Measurements from ENCODE around the gene SAPCD2. TPM values are rescaled to one million over a fixed set of nuclear protein-coding genes. Genes with fewer than 3 reads are reported as not detected.

Gene SAPCD2
- polyA plus RNA-seq, 5 donors = 8.9 to 13.7 (median 10.3) TPM

DNA sequence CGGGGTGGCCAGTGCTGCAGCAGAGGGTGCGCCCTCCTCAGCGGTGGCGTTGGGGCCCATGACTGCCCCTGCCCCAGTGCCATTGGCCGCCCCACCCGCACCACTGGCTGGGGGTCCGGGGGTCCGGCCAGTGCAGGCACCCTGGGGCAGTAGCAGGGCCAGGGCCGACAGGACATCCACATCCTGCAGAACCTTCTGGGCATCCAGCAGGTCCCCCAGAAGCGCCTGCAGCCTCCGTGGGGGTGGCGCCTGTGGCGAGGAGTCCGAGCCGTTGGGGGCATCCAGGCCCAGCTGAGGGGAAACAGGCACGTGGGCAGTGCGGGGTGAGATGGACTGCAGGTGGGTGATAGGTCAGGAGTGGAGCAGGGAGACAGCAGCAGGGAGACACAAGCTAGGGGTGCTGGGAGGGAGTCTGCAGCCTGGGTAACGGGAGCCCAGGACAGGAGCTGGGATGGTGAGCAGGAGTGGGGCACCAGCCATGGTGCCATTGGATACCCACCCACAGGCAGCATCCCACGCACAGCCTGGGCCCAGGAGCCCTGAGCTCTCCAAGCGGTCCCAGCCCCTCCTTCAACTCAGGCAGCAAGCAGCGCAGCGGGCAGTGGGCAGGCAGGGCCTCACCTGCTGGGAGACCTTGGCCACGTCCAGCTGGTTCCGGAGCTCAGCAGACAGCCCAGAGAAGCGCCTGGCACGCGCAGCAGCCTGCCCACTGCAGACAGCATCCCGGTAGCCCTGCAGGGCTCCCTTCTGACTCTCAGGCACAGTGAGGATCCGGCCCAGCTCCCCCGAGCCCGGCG, 49.4 kb downstream of the SAPCD2 start:
- DNase-seq = no peak

DNA sequence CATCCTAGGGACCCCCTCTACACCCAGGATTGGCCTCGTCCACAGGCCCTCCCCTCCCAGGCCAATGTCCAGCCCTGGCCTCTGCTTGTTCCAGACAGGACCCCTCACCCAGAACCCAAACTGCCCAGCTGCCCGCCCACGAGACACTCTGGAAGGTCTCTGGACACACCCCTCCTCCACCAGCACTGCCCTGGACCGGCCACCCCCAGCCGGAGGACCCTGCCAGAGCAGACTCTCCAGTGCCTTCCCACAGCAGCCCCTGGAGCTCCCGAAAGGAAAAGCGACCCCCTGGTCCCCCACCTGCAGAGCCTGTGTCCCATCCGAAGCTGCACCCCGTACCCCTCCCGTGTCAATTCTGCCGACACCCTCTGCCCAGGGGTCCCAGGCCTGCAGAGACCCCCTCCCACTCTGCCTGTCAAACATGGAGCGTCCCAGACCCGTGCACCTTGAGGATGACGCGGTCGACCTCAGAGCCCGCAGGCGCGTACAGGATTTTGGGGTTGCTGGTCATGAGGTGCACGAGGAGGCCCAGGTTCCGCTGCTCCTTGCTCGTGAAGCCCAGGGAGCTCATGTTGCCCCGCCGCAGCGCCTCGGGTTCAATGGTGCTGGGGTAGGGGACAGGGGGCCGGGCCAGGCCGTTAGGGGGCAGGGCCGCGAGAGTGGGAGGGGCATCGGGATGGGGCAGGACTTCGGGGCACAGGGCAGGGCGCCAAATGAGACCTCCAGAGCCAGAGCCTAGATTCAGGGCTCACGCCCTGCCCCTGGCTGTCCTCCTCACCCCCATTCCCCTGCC, 50.3 kb downstream of the SAPCD2 start:
- no peak for DNase-seq

DNA sequence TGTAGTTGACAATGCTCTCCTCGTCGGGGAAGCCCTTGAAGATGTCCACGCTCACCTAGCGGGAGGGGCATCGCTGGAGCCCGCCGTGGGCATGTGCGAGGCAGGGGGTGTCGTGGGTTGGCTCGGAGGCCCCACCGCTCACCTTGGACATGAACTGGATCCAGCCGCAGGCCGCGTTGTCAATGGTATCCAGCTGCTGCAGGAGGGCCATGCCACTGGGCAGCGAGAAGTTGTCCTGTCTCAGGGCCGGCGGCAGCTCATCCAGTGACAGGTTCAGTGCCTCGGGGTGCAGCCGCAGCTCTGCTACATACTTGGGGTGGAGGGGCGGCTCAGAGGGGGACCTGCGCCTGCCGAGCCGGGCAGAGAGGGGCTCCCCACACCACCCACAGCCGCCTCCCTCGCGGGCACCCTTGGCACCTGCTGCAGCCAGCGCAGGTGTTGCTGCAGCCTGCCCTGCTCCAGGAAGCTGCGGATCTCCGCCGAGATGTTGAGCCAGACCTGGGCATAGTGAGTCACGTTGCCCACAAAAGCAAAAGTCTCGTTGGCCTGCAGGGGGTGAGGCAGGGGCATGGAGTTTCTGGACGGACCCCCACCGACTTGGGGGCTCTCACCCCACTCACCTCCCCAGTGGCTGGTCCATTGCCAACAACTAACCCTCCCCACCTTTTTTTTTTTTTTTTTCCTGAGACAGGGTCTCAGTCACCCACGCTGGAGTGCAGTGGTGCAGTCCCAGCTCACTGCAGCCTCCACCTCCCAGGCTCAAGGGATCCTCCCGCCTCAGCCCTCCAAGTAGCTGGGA, 51.4 kb downstream of the SAPCD2 start:
- DNase-seq = no peak

DNA sequence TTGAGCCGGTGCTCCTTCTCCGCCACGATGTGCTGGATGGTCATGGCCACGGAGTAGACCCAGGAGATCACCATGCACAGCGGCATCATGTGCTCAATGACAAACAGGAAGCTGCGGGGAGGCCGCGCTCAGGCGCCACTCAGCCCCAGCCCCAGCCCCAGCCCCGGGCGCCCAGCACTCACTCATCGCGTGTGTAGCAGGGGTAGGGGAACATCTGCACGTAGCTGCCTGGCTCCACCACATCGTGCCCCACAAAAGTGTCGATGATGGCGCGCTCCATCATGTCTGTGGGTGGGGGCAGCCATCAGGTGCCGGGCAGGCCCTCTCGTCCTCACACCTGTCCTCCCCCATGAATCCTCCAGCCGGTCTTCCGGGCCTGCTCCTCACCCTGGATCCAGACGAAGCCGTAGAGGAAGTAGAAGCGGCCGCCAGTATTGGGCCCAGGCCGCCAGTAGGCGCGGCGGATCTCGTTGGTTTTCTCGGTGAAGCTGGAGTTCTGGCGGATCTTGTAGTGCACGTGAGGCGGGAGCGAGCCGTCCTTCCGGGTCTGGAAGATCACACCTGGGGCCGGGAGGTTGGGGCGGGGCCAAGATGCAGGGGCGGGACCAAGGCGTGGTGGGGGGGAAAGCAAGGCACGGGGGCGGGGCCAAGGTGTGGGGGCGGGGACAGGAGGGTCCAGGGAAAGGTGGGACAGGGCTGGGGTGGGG, 52.4 kb downstream of the SAPCD2 start:
- no peak for DNase-seq

- no peak for DNase-seq
These were observed 53.3 kb downstream of the SAPCD2 start for GRCh38 chr9:137017071-137017470.

DNA sequence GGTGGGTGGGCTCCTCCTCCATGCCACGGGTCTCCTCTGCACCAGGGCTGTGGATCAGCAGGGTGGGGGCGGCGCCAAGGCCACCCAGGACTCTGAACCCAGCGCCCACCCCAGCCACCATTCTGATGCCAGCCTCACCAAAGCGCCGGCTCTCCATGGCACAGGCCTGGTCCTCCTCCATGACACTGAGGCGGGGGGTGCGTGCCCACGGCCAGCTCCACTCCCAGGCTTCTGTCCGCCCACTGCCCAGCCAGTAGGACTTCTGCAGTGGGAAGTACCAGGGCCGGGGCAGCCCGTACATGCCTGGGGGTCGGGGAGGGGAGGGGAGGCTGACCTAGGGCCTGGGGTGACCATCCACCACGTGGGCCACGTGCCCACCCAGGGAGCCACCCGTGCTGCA, 53.9 kb downstream of the SAPCD2 start:
- DNase-seq = no peak

- DNase-seq = no peak
These were observed 54.4 kb downstream of the SAPCD2 start for GRCh38 chr9:137015976-137016375.

- DNase-seq = no peak
These were observed 54.8 kb downstream of the SAPCD2 start for GRCh38 chr9:137015540-137015930.

GRCh38 chr9:137014776-137015539, 55.4 kb downstream of the SAPCD2 start:
- no peak for DNase-seq

GRCh38 chr9:137014166-137014565, 56.2 kb downstream of the SAPCD2 start:
- DNase-seq = no peak

DNA sequence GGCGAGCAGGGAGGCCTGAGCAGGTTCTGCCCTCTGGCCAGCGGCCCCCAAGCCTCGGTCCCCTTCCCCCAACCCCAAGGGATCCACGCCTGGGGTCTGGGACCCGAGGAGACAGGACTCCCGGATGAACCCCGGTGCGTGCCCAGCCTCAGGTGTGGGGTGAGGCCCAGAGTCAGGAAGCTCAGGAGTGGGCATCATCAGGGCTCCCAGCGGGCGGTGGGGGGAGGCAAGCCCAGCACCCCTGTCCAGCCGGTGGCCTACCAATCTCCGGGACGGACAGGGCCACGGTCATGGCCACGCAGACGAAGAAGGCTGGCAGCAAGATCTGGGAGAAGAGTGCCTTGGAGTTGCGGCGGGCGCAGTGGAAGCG, 56.8 kb downstream of the SAPCD2 start:
- DNase-seq = no peak

DNA sequence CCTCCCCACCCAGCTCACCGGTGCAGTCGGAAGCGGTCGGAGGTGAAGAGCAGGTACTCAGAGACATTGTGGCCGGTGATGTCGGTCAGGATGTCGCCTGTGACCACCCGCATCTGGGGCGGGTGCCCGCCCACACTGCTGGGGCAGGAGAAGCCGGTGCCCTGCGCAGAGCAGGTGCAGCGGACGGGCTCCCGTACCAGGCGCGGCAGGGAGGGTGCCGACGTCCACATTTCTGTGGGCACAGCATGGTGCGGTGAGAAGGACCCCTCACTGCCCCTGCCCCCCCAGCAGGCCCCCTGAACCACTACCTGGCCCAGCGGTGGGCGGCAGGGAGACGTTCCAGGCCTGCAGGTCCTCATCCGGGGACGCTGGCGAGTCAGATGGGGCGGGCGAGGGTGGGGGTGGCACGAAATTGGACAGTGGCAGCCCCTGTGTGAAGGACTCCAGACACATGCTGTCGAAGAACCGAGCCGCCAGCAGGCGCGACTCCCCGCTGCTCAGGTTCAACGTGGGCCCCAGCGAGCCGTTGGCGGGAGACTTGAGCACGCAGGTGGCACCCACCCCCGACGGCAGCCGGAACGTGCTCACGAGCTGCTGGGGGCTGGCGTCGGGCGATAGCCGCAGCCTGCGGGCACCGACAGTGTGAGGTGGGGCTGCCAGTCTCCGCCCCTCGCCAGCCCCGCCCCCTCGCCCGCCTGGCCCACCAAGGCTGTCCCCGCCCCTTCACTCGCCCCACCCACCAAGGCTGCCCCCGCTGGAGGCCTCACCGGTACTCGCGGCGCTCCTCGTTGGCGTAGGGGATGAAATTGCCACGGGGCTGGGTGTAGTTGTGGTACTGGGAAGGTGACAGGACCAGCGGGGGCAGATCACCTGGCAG, 57.4 kb downstream of the SAPCD2 start:
- DNase-seq = no peak

Other genes with a start within 250 kb of the SAPCD2 start
- 1 to 10 TPM in 3 of 5 donors, under 1 TPM in 2; 0.56 to 1.9 (median 1.1) TPM for gene AJM1, start 228.1 kb downstream of the SAPCD2 start, polyA plus RNA-seq (ENCODE audit: insufficient read depth in 1 of 5, insufficient read length in 5 of 5, low replicate concordance in 1 of 5)
- gene PHPT1, start 221.1 kb downstream of the SAPCD2 start, polyA plus RNA-seq (ENCODE audit: insufficient read depth in 1 of 5, insufficient read length in 5 of 5, low replicate concordance in 1 of 5) = 100 to 1,000 TPM in 1 of 5 donors, 10 to 100 TPM in 4; 57.7 to 161 (median 84.7) TPM
- 1 to 10 TPM; 4.5 to 9.5 (median 6.7) TPM for gene MAMDC4, start 218.2 kb downstream of the SAPCD2 start, polyA plus RNA-seq (ENCODE audit: insufficient read depth in 1 of 5, insufficient read length in 5 of 5, low replicate concordance in 1 of 5)
- 100 to 1,000 TPM; 326 to 525 (median 367) TPM for gene EDF1, start 204.2 kb downstream of the SAPCD2 start, polyA plus RNA-seq (ENCODE audit: insufficient read depth in 1 of 5, insufficient read length in 5 of 5, low replicate concordance in 1 of 5)
- gene TRAF2, start 184.0 kb downstream of the SAPCD2 start, polyA plus RNA-seq (ENCODE audit: insufficient read depth in 1 of 5, insufficient read length in 5 of 5, low replicate concordance in 1 of 5) = 10 to 100 TPM; 10.8 to 16.5 (median 13.9) TPM
- gene FBXW5, start 125.8 kb downstream of the SAPCD2 start, polyA plus RNA-seq (ENCODE audit: insufficient read depth in 1 of 5, insufficient read length in 5 of 5, low replicate concordance in 1 of 5) = 10 to 100 TPM; 28.1 to 74.7 (median 42.7) TPM
- gene C8G, start 125.3 kb downstream of the SAPCD2 start, polyA plus RNA-seq (ENCODE audit: insufficient read depth in 1 of 5, insufficient read length in 5 of 5, low replicate concordance in 1 of 5) = under 1 TPM in 4 of 5 donors, not detected in 1; 0.33 to 0.78 (median 0.41) TPM
- gene LCN12, start 118.3 kb downstream of the SAPCD2 start, polyA plus RNA-seq (ENCODE audit: insufficient read depth in 1 of 5, insufficient read length in 5 of 5, low replicate concordance in 1 of 5) = 10 to 100 TPM in 3 of 5 donors, 1 to 10 TPM in 2; 9.1 to 25.3 (median 21.1) TPM
- 10 to 100 TPM; 21.1 to 66.2 (median 29.6) TPM for gene PTGDS, start 93.1 kb downstream of the SAPCD2 start, polyA plus RNA-seq (ENCODE audit: insufficient read depth in 1 of 5, insufficient read length in 5 of 5, low replicate concordance in 1 of 5)
- gene LCNL1, start 87.6 kb downstream of the SAPCD2 start, polyA plus RNA-seq (ENCODE audit: insufficient read depth in 1 of 5, insufficient read length in 5 of 5, low replicate concordance in 1 of 5) = 1 to 10 TPM in 2 of 5 donors, under 1 TPM in 3; 0.59 to 1.9 (median 0.89) TPM
- 10 to 100 TPM; 26.2 to 57.5 (median 36.8) TPM for gene PAXX, start 78.1 kb downstream of the SAPCD2 start, polyA plus RNA-seq (ENCODE audit: insufficient read depth in 1 of 5, insufficient read length in 5 of 5, low replicate concordance in 1 of 5)
- gene CLIC3, start 74.0 kb downstream of the SAPCD2 start, polyA plus RNA-seq (ENCODE audit: insufficient read depth in 1 of 5, insufficient read length in 5 of 5, low replicate concordance in 1 of 5) = 10 to 100 TPM; 25.9 to 74.3 (median 43.8) TPM
- 10 to 100 TPM; 16.0 to 35.7 (median 21.0) TPM for gene ABCA2, start 42.3 kb downstream of the SAPCD2 start, polyA plus RNA-seq (ENCODE audit: insufficient read depth in 1 of 5, insufficient read length in 5 of 5, low replicate concordance in 1 of 5)
- under 1 TPM in 1 of 5 donors, not detected in 4; 0.08 TPM for gene FUT7, start 38.5 kb downstream of the SAPCD2 start, polyA plus RNA-seq (ENCODE audit: insufficient read depth in 1 of 5, insufficient read length in 5 of 5, low replicate concordance in 1 of 5)
- 10 to 100 TPM; 20.6 to 61.5 (median 33.8) TPM for gene NPDC1, start 24.4 kb downstream of the SAPCD2 start, polyA plus RNA-seq (ENCODE audit: insufficient read depth in 1 of 5, insufficient read length in 5 of 5, low replicate concordance in 1 of 5)
- gene ENTPD2, start 16.5 kb downstream of the SAPCD2 start, polyA plus RNA-seq (ENCODE audit: insufficient read depth in 1 of 5, insufficient read length in 5 of 5, low replicate concordance in 1 of 5) = 1 to 10 TPM; 2.0 to 5.4 (median 3.2) TPM
- 1 to 10 TPM; 4.6 to 8.4 (median 5.6) TPM for gene UAP1L1, start 7.0 kb upstream of the SAPCD2 start, polyA plus RNA-seq (ENCODE audit: insufficient read depth in 1 of 5, insufficient read length in 5 of 5, low replicate concordance in 1 of 5)
- 10 to 100 TPM; 50.7 to 68.6 (median 60.1) TPM for gene MAN1B1, start 16.4 kb upstream of the SAPCD2 start, polyA plus RNA-seq (ENCODE audit: insufficient read depth in 1 of 5, insufficient read length in 5 of 5, low replicate concordance in 1 of 5)
- 10 to 100 TPM; 27.2 to 50.4 (median 48.6) TPM for gene DPP7, start 44.2 kb upstream of the SAPCD2 start, polyA plus RNA-seq (ENCODE audit: insufficient read depth in 1 of 5, insufficient read length in 5 of 5, low replicate concordance in 1 of 5)
- under 1 TPM; 0.12 to 0.51 (median 0.23) TPM for gene GRIN1, start 68.6 kb upstream of the SAPCD2 start, polyA plus RNA-seq (ENCODE audit: insufficient read depth in 1 of 5, insufficient read length in 5 of 5, low replicate concordance in 1 of 5)
- under 1 TPM in 4 of 5 donors, not detected in 1; 0.23 to 0.49 (median 0.37) TPM for gene LRRC26, start 99.5 kb upstream of the SAPCD2 start, polyA plus RNA-seq (ENCODE audit: insufficient read depth in 1 of 5, insufficient read length in 5 of 5, low replicate concordance in 1 of 5)
- not detected for gene TMEM210, start 101.5 kb upstream of the SAPCD2 start, polyA plus RNA-seq (ENCODE audit: insufficient read depth in 1 of 5, insufficient read length in 5 of 5, low replicate concordance in 1 of 5)
- gene ANAPC2, start 118.0 kb upstream of the SAPCD2 start, polyA plus RNA-seq (ENCODE audit: insufficient read depth in 1 of 5, insufficient read length in 5 of 5, low replicate concordance in 1 of 5) = 10 to 100 TPM; 34.4 to 53.0 (median 44.4) TPM
- gene SSNA1, start 118.1 kb upstream of the SAPCD2 start, polyA plus RNA-seq (ENCODE audit: insufficient read depth in 1 of 5, insufficient read length in 5 of 5, low replicate concordance in 1 of 5) = 10 to 100 TPM; 34.4 to 69.2 (median 43.9) TPM
- gene TPRN, start 130.2 kb upstream of the SAPCD2 start, polyA plus RNA-seq (ENCODE audit: insufficient read depth in 1 of 5, insufficient read length in 5 of 5, low replicate concordance in 1 of 5) = 10 to 100 TPM in 2 of 5 donors, 1 to 10 TPM in 3; 5.9 to 12.1 (median 7.6) TPM
- gene TMEM203, start 135.1 kb upstream of the SAPCD2 start, polyA plus RNA-seq (ENCODE audit: insufficient read depth in 1 of 5, insufficient read length in 5 of 5, low replicate concordance in 1 of 5) = 10 to 100 TPM; 31.5 to 40.1 (median 35.4) TPM
- gene NDOR1, start 135.1 kb upstream of the SAPCD2 start, polyA plus RNA-seq (ENCODE audit: insufficient read depth in 1 of 5, insufficient read length in 5 of 5, low replicate concordance in 1 of 5) = 10 to 100 TPM in 2 of 5 donors, 1 to 10 TPM in 3; 6.9 to 16.1 (median 9.8) TPM
- gene RNF208, start 151.7 kb upstream of the SAPCD2 start, polyA plus RNA-seq (ENCODE audit: insufficient read depth in 1 of 5, insufficient read length in 5 of 5, low replicate concordance in 1 of 5) = 10 to 100 TPM in 1 of 5 donors, 1 to 10 TPM in 4; 3.2 to 10.8 (median 6.3) TPM
- gene CYSRT1, start 154.6 kb upstream of the SAPCD2 start, polyA plus RNA-seq (ENCODE audit: insufficient read depth in 1 of 5, insufficient read length in 5 of 5, low replicate concordance in 1 of 5) = 1 to 10 TPM in 4 of 5 donors, under 1 TPM in 1; 0.96 to 3.0 (median 2.0) TPM
- 1 to 10 TPM; 1.5 to 3.8 (median 3.5) TPM for gene RNF224, start 156.9 kb upstream of the SAPCD2 start, polyA plus RNA-seq (ENCODE audit: insufficient read depth in 1 of 5, insufficient read length in 5 of 5, low replicate concordance in 1 of 5)
- gene SLC34A3, start 160.3 kb upstream of the SAPCD2 start, polyA plus RNA-seq (ENCODE audit: insufficient read depth in 1 of 5, insufficient read length in 5 of 5, low replicate concordance in 1 of 5) = 1 to 10 TPM in 4 of 5 donors, under 1 TPM in 1; 0.84 to 2.5 (median 1.9) TPM
- 100 to 1,000 TPM; 211 to 322 (median 258) TPM for gene TUBB4B, start 170.7 kb upstream of the SAPCD2 start, polyA plus RNA-seq (ENCODE audit: insufficient read depth in 1 of 5, insufficient read length in 5 of 5, low replicate concordance in 1 of 5)
- 1 to 10 TPM in 2 of 5 donors, under 1 TPM in 3; 0.26 to 1.5 (median 0.98) TPM for gene STPG3, start 180.7 kb upstream of the SAPCD2 start, polyA plus RNA-seq (ENCODE audit: insufficient read depth in 1 of 5, insufficient read length in 5 of 5, low replicate concordance in 1 of 5)
- gene NELFB, start 184.8 kb upstream of the SAPCD2 start, polyA plus RNA-seq (ENCODE audit: insufficient read depth in 1 of 5, insufficient read length in 5 of 5, low replicate concordance in 1 of 5) = 10 to 100 TPM; 43.3 to 73.2 (median 55.3) TPM
- gene TOR4A, start 207.2 kb upstream of the SAPCD2 start, polyA plus RNA-seq (ENCODE audit: insufficient read depth in 1 of 5, insufficient read length in 5 of 5, low replicate concordance in 1 of 5) = 10 to 100 TPM in 3 of 5 donors, 1 to 10 TPM in 2; 6.6 to 17.8 (median 10.3) TPM
- gene NRARP, start 231.7 kb upstream of the SAPCD2 start, polyA plus RNA-seq (ENCODE audit: insufficient read depth in 1 of 5, insufficient read length in 5 of 5, low replicate concordance in 1 of 5) = 10 to 100 TPM in 1 of 5 donors, 1 to 10 TPM in 4; 7.5 to 14.7 (median 9.0) TPM